Naive thymus-derived CD4-positive, alpha-beta T cell (primary cell): Measurements from ENCODE around the gene NUAK1. TPM values are rescaled to one million over a fixed set of nuclear protein-coding genes. Genes with fewer than 3 reads are reported as not detected.

Source experiments
- ATAC-seq: fragments of 150-1000 bp; cut with Tn5 transposase; 2 replicates; pipeline ENCODE4 v1.10.0; 2021; ENCODE audit warnings: mild to moderate bottlenecking, moderate library complexity
- CTCF ChIA-PET: fragments of 350-600 bp; sonication (Branson Sonifier 250); formaldehyde crosslinking; loops from one replicate; lab custom pipeline; 2021; ENCODE audit warnings: antibody characterized with exemption; lab: Charles Lee
- POLR2A ChIA-PET: fragments of 350-600 bp; sonication (Branson Sonifier 250); formaldehyde crosslinking; loops from one replicate; lab custom pipeline; 2021; ENCODE audit warnings: antibody characterized with exemption, inconsistent platforms; lab: Charles Lee
- DNase-seq, 9 donors: peaks; one replicate each; pipeline versions ENCODE4 v3.0.0 to v3.0.0-alpha.2; 2020 to 2022; ENCODE audit warnings: mixed read lengths in 1 of 9
- H3K27ac ChIP-seq: one replicate; pipeline ENCODE4 v1.7.0; 2013; ENCODE audit warnings: mild to moderate bottlenecking, low read depth, low read length, moderate library complexity
- H3K27me3 ChIP-seq, 2 donors: one replicate each; pipeline ENCODE4 v1.7.0; 2013; ENCODE audit warnings: low read length in 2 of 2, mild to moderate bottlenecking in 2 of 2, moderate library complexity in 2 of 2; ENCODE audit not compliant: control insufficient read depth in 2 of 2, insufficient read depth in 2 of 2
- H3K36me3 ChIP-seq, 3 experiments: 1 replicate in 2 of 3; 2 replicates in 1 of 3; pipeline ENCODE4 v1.7.0; 2013; ENCODE audit warnings: low read length in 3 of 3, mild to moderate bottlenecking in 3 of 3, moderate library complexity in 1 of 3; ENCODE audit not compliant: insufficient read depth in 3 of 3, control insufficient read depth in 2 of 3
- H3K4me1 ChIP-seq, 2 donors: one replicate each; pipeline ENCODE4 v1.7.0; 2013; ENCODE audit warnings: low read length in 2 of 2, mild to moderate bottlenecking in 2 of 2, moderate library complexity in 1 of 2; ENCODE audit not compliant: control insufficient read depth in 2 of 2, insufficient read depth in 2 of 2
- H3K4me3 ChIP-seq: 2 replicates; pipeline ENCODE4 v1.7.0; 2013; ENCODE audit warnings: mild to moderate bottlenecking, low read length
- H3K9me3 ChIP-seq, 3 experiments: 1 replicate in 2 of 3; 2 replicates in 1 of 3; pipeline ENCODE4 v1.7.0; 2013; ENCODE audit warnings: low read length in 3 of 3; ENCODE audit not compliant: control insufficient read depth in 2 of 3
- H3K27ac Mint-ChIP-seq, 9 donors: one replicate each; pipeline ENCODE4 v1.8.0; 2020 to 2022; ENCODE audit warnings: mixed read lengths in 9 of 9, mild to moderate bottlenecking in 8 of 9, moderate library complexity in 5 of 9, inconsistent platforms in 2 of 9
- H3K27me3 Mint-ChIP-seq, 5 donors: one replicate each; pipeline ENCODE4 v1.8.0; 2021 to 2022; ENCODE audit warnings: mixed read lengths in 5 of 5, mild to moderate bottlenecking in 1 of 5
- H3K36me3 Mint-ChIP-seq, 5 donors: one replicate each; pipeline ENCODE4 v1.8.0; 2020 to 2022; ENCODE audit warnings: mixed read lengths in 5 of 5, mild to moderate bottlenecking in 3 of 5, inconsistent platforms in 1 of 5
- H3K4me1 Mint-ChIP-seq, 7 donors: one replicate each; pipeline ENCODE4 v1.8.0; 2020 to 2022; ENCODE audit warnings: mixed read lengths in 7 of 7, mild to moderate bottlenecking in 3 of 7, inconsistent platforms in 1 of 7
- H3K4me3 Mint-ChIP-seq, 10 donors: one replicate each; pipeline ENCODE4 v1.8.0; 2020 to 2022; ENCODE audit warnings: mild to moderate bottlenecking in 10 of 10, mixed read lengths in 10 of 10, moderate library complexity in 6 of 10, inconsistent platforms in 2 of 10
- H3K9me3 Mint-ChIP-seq, 11 donors: one replicate each; pipeline ENCODE4 v1.8.0; 2020 to 2022; ENCODE audit warnings: mixed read lengths in 11 of 11, mild to moderate bottlenecking in 4 of 11, inconsistent platforms in 1 of 11, moderate library complexity in 1 of 11
- intact Hi-C, 2 donors: fragments of 100-400 bp; cut with micrococcal nuclease; formaldehyde crosslinking; loops; one replicate each; pipeline ENCODE4 v1.15.1; 2023
- polyA plus RNA-seq, 2 donors: library from polyadenylated mRNA; unstranded; fragments of 300-500 nt; fragmentation: Illumina TruSeq; gene quantifications; one replicate each; pipeline ENCODE4 v1.2.3, GENCODE V29; 2021
- total RNA-seq, 6 experiments: library from RNA in 5 of 6; stranded (reverse) in 5 of 6; gene quantifications; 1 replicate in 5 of 6; 2 replicates in 1 of 6; pipeline ENCODE4 v1.2.3 and lab custom pipeline; 2021 to 2026

Gene NUAK1
- total and polyA plus RNA-seq, 7 experiments from 2014 or later: 0.02 to 0.51 (median 0.08) TPM; not detected in 4

GRCh38 chr12:106062693-106063092 is 76.1 kb downstream of the NUAK1 start:
- DNase-seq: no peak
- Mint-ChIP-seq H3K27ac (no peak overlapping the region), H3K27me3 (peaks cover 0 to 27% (median 18%) of the 10 kb centered on the region in 5 donors), H3K36me3 (no peaks in the 10 kb centered on the region), H3K4me1 (no peaks in the 10 kb centered on the region), H3K9me3 (peaks cover 0 to 6% (median 1%) of the 10 kb centered on the region in 11 donors), H3K4me3 (no peak overlapping the region)
- intact Hi-C loops: no loop called here
- ChIA-PET POLR2A (no interaction called here), CTCF (no interaction called here)
- Histone ChIP-seq H3K27ac (no peak overlapping the region), H3K27me3 (no peaks in the 10 kb centered on the region), H3K4me1 (no peaks in the 10 kb centered on the region), H3K9me3 (no peaks in the 10 kb centered on the region), H3K36me3 (no peaks in the 10 kb centered on the region), H3K4me3 (no peak overlapping the region)
- ATAC-seq: no peak

- CTCF ChIA-PET: no interaction called here
- intact Hi-C loops: no loop called here
- Histone ChIP-seq H3K27me3 (no peaks in the 10 kb centered on the region), H3K4me1 (no peaks in the 10 kb centered on the region), H3K27ac (no peak overlapping the region), H3K36me3 (no peaks in the 10 kb centered on the region), H3K4me3 (no peak overlapping the region), H3K9me3 (no peaks in the 10 kb centered on the region)
- no peak for DNase-seq
- Mint-ChIP-seq H3K4me1 (no peaks in the 10 kb centered on the region), H3K9me3 (peaks cover 0 to 31% (median 7%) of the 10 kb centered on the region in 11 donors), H3K27me3 (peaks cover 0 to 17% (median 7%) of the 10 kb centered on the region in 5 donors), H3K27ac (no peak overlapping the region), H3K36me3 (peaks cover 0 to 4% (median 0%) of the 10 kb centered on the region in 5 donors), H3K4me3 (no peak overlapping the region)
- ATAC-seq: no peak
- POLR2A ChIA-PET: no interaction called here
Measured at GRCh38 chr12:106058256-106059182, 80.2 kb downstream of the NUAK1 start.

- no peak for DNase-seq
- peaks cover 0 to 36% (median 6%) of the 10 kb centered on the region in 11 donors for H3K9me3 Mint-ChIP-seq
- POLR2A ChIA-PET: no interaction called here
- no peak overlapping the region for H3K27ac Mint-ChIP-seq
- no peak for ATAC-seq
- no peak overlapping the region for H3K4me3 Mint-ChIP-seq
- intact Hi-C loops: no loop called here
- peaks cover 5 to 31% (median 17%) of the 10 kb centered on the region in 5 donors for H3K27me3 Mint-ChIP-seq
- H3K4me1 Mint-ChIP-seq: no peaks in the 10 kb centered on the region
- Histone ChIP-seq H3K4me1 (no peaks in the 10 kb centered on the region), H3K27ac (no peak overlapping the region), H3K27me3 (no peaks in the 10 kb centered on the region), H3K36me3 (no peaks in the 10 kb centered on the region), H3K9me3 (no peaks in the 10 kb centered on the region), H3K4me3 (no peak overlapping the region)
- CTCF ChIA-PET: interaction anchor here (0.7 kb wide), 1 partner anchor 541 kb away, joined by 3 read pairs; no protein-coding TSS in a partner anchor
- peaks cover 0 to 4% (median 0%) of the 10 kb centered on the region in 5 donors for H3K36me3 Mint-ChIP-seq
Measured at GRCh38 chr12:106054049-106054448, 84.7 kb downstream of the NUAK1 start.

- Histone ChIP-seq H3K27ac (no peak overlapping the region), H3K4me1 (no peaks in the 10 kb centered on the region), H3K27me3 (no peaks in the 10 kb centered on the region), H3K4me3 (no peak overlapping the region), H3K36me3 (no peaks in the 10 kb centered on the region), H3K9me3 (no peaks in the 10 kb centered on the region)
- Mint-ChIP-seq H3K4me1 (no peaks in the 10 kb centered on the region), H3K27ac (no peak overlapping the region), H3K4me3 (no peak overlapping the region), H3K27me3 (peaks cover 5 to 41% (median 29%) of the 10 kb centered on the region in 5 donors), H3K36me3 (peaks cover 0 to 4% (median 0%) of the 10 kb centered on the region in 5 donors), H3K9me3 (peaks cover 0 to 36% (median 7%) of the 10 kb centered on the region in 11 donors)
- intact Hi-C loops: no loop called here
- POLR2A ChIA-PET: no interaction called here
- no peak for DNase-seq
- ATAC-seq: no peak
- CTCF ChIA-PET: interaction anchor here (0.6 kb wide), 1 partner anchor 23 kb away, joined by 5 read pairs; no protein-coding TSS in a partner anchor
Measured at GRCh38 chr12:106051853-106052531, 86.8 kb downstream of the NUAK1 start.

DNA sequence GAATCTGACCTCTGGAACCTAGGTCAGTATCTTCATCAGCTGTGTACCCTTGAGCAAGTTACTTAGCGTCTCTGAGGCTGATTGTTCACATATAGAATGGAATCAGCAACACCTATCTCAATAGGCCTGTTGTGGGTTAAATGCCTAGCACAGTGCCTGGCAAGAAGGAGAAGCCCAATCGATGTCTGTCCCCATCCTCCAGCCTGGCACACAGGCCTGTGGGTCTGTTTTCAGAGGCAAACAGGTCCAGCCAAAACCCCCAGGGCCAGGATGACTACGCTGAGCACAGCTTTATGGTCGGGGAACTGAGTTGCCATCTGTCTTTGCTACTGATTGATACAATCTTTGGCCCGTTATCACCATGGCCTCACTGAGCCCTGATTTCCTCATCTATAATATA is 89.2 kb downstream of the NUAK1 start:
- Mint-ChIP-seq H3K27ac (no peak overlapping the region), H3K4me3 (no peak overlapping the region), H3K27me3 (peaks cover 5 to 48% (median 29%) of the 10 kb centered on the region in 5 donors), H3K9me3 (peaks cover 0 to 13% (median 4%) of the 10 kb centered on the region in 11 donors), H3K36me3 (peaks cover 0 to 4% (median 0%) of the 10 kb centered on the region in 5 donors), H3K4me1 (no peaks in the 10 kb centered on the region)
- Histone ChIP-seq H3K36me3 (no peaks in the 10 kb centered on the region), H3K27me3 (no peaks in the 10 kb centered on the region), H3K4me3 (no peak overlapping the region), H3K27ac (no peak overlapping the region), H3K9me3 (no peaks in the 10 kb centered on the region), H3K4me1 (no peaks in the 10 kb centered on the region)
- intact Hi-C loops: no loop called here
- ChIA-PET CTCF (no interaction called here), POLR2A (no interaction called here)
- ATAC-seq: no peak
- no peak for DNase-seq

GRCh38 chr12:106049105-106049504 is 89.6 kb downstream of the NUAK1 start:
- Histone ChIP-seq H3K36me3 (no peaks in the 10 kb centered on the region), H3K27me3 (no peaks in the 10 kb centered on the region), H3K4me3 (no peak overlapping the region), H3K4me1 (no peaks in the 10 kb centered on the region), H3K27ac (no peak overlapping the region), H3K9me3 (no peaks in the 10 kb centered on the region)
- Mint-ChIP-seq H3K9me3 (peaks cover 0 to 10% (median 4%) of the 10 kb centered on the region in 11 donors), H3K4me1 (no peaks in the 10 kb centered on the region), H3K4me3 (no peak overlapping the region), H3K27ac (no peak overlapping the region), H3K36me3 (peaks cover 0 to 4% (median 0%) of the 10 kb centered on the region in 5 donors), H3K27me3 (peaks cover 5 to 48% (median 29%) of the 10 kb centered on the region in 5 donors)
- intact Hi-C loops: no loop called here
- ATAC-seq (no peak), DNase-seq (no peak)
- POLR2A ChIA-PET: no interaction called here
- CTCF ChIA-PET: no interaction called here
